NCI-H2171 treated with DMSO at 0.1 percent for 48 hours (cell line): ENCODE data around the gene GRM2.

Experiments
- DNase-seq: peaks from one replicate; lab custom pipeline; 2025; lab: John Stamatoyannopoulos, UW

The GRM2 gene

GRCh38 chr3:51705276-51706020 is 1.4 kb upstream of the GRM2 start:
- peak; percentile 6 for DNase-seq

DNA sequence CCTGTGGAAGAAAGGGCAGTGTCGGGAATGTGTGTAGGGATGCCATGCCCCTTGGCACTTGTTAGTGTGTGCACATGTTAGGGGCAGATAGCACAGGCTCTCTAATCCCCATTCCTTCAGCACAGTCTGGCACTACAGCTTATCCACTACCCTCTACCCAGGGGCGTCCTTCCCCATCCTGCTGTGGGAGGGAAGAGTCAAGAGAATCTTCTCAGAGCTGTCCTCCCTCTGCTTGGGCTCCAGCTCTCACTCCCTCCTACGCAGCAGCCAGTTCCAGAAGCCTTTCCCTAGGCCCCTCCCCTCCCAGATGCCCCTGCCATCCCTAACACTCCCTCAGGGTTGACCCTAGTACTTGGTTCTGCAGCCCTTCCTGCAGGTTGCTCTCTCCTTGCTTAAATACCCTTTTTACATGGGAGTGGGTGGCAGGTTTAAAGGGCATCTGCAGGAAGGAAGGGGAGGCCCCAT is 815 bp upstream of the GRM2 start:
- DNase-seq = no peak

- no peak for DNase-seq
Observed at GRCh38 chr3:51708216-51708845, 1.5 kb downstream of the GRM2 start.

- no peak for DNase-seq
Observed at GRCh38 chr3:51709004-51709420, 2.1 kb downstream of the GRM2 start.

GRCh38 chr3:51709675-51710074 is 2.8 kb downstream of the GRM2 start:
- no peak for DNase-seq

- no peak for DNase-seq
Observed at GRCh38 chr3:51710631-51711351, 3.9 kb downstream of the GRM2 start.

DNA sequence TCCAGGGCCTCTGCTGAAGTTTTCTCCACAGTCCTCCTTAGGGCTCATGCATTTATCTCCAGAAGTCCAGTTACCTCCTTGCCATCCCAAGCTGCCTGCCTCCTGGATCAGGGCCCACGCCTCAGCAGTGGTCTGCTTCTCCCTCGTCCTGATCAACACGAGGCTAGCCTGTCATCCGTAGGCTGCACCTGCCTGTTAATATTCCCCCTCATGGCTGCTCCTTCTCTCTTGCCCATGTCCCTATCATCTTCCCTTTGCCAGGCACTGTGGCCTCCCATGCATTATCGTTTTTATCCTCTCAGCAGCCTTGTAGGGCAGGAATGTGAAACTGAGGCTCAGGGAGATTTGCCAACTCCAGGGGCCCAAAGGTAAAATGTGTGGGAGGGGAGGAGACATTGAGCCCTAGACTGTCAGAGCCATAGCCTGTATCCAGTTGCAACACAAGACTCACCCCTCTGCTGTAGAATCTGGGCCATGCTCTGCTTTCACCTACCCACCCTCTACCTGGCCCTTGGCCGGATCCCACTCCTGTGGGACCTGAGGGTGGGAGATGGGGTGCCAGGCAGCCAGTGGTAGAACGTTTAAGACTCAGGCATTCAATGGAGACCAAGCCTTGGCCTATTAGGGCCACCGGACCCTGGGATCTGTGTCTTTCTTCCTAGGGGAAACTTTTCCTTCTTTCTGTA is 4.6 kb downstream of the GRM2 start:
- no peak for DNase-seq

GRCh38 chr3:51712038-51712420 is 5.2 kb downstream of the GRM2 start:
- DNase-seq = no peak

- DNase-seq = no peak
Observed at GRCh38 chr3:51712511-51712931, 5.7 kb downstream of the GRM2 start.

DNA sequence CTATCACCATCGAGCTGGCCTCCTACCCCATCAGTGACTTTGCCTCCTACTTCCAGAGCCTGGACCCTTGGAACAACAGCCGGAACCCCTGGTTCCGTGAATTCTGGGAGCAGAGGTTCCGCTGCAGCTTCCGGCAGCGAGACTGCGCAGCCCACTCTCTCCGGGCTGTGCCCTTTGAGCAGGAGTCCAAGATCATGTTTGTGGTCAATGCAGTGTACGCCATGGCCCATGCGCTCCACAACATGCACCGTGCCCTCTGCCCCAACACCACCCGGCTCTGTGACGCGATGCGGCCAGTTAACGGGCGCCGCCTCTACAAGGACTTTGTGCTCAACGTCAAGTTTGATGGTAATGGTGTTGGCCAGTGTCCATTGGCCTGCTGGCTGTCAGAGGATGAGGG is 6.1 kb downstream of the GRM2 start:
- no peak for DNase-seq

DNA sequence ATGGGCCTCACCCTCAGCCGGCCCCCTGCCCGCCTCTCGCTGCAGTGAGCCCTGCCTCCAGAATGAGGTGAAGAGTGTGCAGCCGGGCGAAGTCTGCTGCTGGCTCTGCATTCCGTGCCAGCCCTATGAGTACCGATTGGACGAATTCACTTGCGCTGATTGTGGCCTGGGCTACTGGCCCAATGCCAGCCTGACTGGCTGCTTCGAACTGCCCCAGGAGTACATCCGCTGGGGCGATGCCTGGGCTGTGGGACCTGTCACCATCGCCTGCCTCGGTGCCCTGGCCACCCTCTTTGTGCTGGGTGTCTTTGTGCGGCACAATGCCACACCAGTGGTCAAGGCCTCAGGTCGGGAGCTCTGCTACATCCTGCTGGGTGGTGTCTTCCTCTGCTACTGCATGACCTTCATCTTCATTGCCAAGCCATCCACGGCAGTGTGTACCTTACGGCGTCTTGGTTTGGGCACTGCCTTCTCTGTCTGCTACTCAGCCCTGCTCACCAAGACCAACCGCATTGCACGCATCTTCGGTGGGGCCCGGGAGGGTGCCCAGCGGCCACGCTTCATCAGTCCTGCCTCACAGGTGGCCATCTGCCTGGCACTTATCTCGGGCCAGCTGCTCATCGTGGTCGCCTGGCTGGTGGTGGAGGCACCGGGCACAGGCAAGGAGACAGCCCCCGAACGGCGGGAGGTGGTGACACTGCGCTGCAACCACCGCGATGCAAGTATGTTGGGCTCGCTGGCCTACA is 8.5 kb downstream of the GRM2 start:
- no peak for DNase-seq

- DNase-seq = no peak
Observed at GRCh38 chr3:51715977-51716294, 9.1 kb downstream of the GRM2 start.

DNA sequence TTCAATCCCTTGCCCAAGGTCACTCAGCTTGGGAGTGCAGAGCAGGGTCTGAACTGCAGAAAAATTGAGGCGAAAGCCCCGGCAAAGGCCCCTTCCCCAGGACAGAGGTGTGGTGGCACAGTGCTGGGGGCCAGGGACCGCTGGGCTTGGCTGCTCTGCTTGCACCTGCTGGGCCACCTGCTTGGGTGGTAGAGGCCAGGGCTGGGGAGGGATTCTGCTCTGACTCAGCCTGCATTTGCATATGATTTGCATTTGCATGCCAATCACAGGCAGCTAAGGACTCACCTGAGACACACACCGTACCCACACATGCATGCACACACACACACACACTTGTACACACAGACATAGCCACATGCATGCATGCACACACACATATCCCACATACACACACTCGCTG is 9.9 kb downstream of the GRM2 start:
- no peak for DNase-seq

DNA sequence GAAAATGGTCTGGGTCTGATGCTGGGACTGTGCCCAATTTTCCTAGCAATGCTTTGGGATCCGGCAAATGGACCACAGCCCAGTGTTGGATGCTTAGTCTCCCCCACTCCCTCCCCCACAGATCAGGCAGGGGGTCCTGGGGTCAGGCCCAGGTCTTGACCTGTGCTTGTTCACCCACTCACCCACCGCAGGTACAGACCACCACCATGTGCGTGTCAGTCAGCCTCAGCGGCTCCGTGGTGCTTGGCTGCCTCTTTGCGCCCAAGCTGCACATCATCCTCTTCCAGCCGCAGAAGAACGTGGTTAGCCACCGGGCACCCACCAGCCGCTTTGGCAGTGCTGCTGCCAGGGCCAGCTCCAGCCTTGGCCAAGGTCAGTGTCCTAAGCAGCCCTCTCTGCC is 10.6 kb downstream of the GRM2 start:
- no peak for DNase-seq

- DNase-seq = no peak
Observed at GRCh38 chr3:51717947-51718346, 11.1 kb downstream of the GRM2 start.

- DNase-seq = peak; percentile 81
Observed at GRCh38 chr3:51718547-51719409, 11.9 kb downstream of the GRM2 start.

DNA sequence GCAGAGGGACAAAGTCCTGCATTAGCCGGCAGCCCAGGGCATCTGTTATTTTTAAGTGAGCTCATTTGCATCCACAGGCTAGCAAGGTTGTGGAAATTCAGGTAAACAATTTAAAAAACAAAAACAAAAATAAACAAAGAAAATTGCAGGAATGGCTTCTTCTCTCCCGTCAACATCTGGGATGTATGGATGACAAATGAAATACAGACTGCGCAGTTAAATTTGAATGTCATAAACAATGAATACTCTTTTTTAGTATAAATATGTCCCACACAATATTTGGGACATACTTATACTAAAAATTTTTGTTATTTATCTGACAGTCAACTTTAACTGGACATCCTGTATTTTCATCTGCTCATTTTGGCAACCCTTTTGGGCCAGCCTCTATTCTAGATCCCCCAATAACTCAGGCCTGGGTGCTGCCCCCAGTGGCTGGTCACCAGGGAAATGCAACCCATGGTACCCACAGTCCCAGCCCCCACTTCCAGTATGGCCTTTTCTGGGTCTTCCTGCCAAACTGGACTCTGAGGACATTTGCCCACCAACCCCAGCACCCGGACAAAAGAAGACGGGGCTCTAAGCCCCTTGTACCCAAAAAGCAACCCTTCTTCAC is 12.7 kb downstream of the GRM2 start:
- DNase-seq = no peak

GRCh38 chr3:51720292-51721061 is 13.6 kb downstream of the GRM2 start:
- no peak for DNase-seq

DNA sequence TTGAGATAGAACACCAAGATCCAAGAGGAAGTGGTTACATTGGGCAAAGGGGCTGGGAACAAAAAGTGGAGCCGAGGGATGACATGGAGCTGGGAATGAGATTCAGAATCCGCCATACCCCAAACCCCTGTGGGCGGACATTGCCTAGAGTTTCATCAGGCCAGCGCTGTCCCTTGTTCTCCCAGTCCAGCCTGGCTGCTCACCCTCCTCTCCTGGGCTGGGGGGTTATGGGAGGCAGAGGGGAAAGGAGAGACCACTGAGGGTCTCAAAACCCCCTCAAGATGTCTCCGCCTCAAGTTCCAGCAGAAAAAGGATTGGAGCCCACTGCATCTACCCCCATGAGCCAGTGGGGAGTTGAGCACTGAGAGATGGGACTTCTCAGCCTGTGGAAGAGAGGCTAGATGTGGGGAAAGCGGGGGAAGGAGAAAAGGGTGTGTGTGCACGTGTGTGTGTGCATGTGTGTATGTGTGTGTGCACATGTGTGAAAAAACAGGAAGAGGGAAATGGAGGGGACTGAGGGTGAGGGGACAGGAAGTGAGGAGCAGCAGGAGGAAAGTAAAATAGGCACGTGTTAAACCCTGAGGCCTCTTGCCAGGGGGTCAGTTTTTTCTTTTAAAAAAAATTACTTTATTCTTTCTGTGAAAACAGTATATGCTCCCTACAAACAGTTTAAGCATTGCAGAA is 14.3 kb downstream of the GRM2 start:
- DNase-seq = no peak
